Activated B cell treated with CpG ODN at 0.5 μM for 24 hours (primary cell): ENCODE data around the gene GPS2. TPM values are rescaled to one million over a fixed set of nuclear protein-coding genes. Genes with fewer than 3 reads are reported as not detected.
A peak's percentile ranks its signal among the peaks of the same experiment; 100 is the strongest.

ENCODE experiments used
- ATAC-seq: fragments of 200-7000 bp; cut with Tn5 transposase; one replicate; pipeline ENCODE4 v1.10.0; 2021; ENCODE audit warnings: low read depth, mild to moderate bottlenecking, moderate library complexity
- CTCF ChIA-PET: fragments of 350-600 bp; sonication (Branson Sonifier 250); formaldehyde crosslinking; loops from one replicate; lab custom pipeline; 2021; ENCODE audit warnings: antibody characterized with exemption; lab: Charles Lee
- POLR2A ChIA-PET: fragments of 350-600 bp; sonication (Branson Sonifier 250); formaldehyde crosslinking; loops from one replicate; lab custom pipeline; 2021; ENCODE audit warnings: antibody characterized with exemption; lab: Charles Lee
- DNase-seq: peaks from one replicate; pipeline ENCODE4 v3.0.0; 2022
- H3K27ac Mint-ChIP-seq: one replicate; pipeline ENCODE4 v1.8.0; 2020; ENCODE audit warnings: mixed read lengths
- H3K27me3 Mint-ChIP-seq: one replicate; pipeline ENCODE4 v1.8.0; 2021; ENCODE audit warnings: mixed read lengths
- H3K36me3 Mint-ChIP-seq: one replicate; pipeline ENCODE4 v1.8.0; 2021; ENCODE audit warnings: low read depth, mixed read lengths
- H3K4me1 Mint-ChIP-seq: one replicate; pipeline ENCODE4 v1.8.0; 2021; ENCODE audit warnings: mixed read lengths
- H3K4me3 Mint-ChIP-seq: one replicate; pipeline ENCODE4 v1.8.0; 2020; ENCODE audit warnings: mild to moderate bottlenecking, mixed read lengths
- H3K9me3 Mint-ChIP-seq: one replicate; pipeline ENCODE4 v1.8.0; 2020; ENCODE audit warnings: mixed read lengths
- CTCF ChIP-seq: fragments of 200-600 bp; IDR thresholded peaks from one replicate; pipeline ENCODE4 v1.8.0; 2022; ENCODE audit warnings: antibody characterized with exemption, mild to moderate bottlenecking
- intact Hi-C: fragments of 100-400 bp; cut with micrococcal nuclease; formaldehyde crosslinking; loops from one replicate; pipeline ENCODE4 v1.15.1; 2024
- total RNA-seq: library from RNA; stranded (reverse); gene quantifications from 2 replicates; pipeline ENCODE4 v1.2.3, GENCODE V29; 2022

Gene GPS2
- total RNA-seq, 1 donor from 2014 or later, result 105 TPM

GRCh38 chr17:7281074-7281952 lies 33.8 kb downstream of the GPS2 start, which contains the start of gene SLC2A4:
Gene SLC2A4, plus strand, starts transcription at chr17:7281718. Its CDS starts 217 bp downstream, at chr17:7281935.
- H3K4me3 Mint-ChIP-seq, result peak within 1 kb of the TSS; percentile 82
- TF ChIP-seq CTCF, result no peak
- CTCF ChIA-PET, result interaction anchor here (0.8 to 4.5 kb wide), 7 partner anchors 11 to 236 kb away, joined by 3 to 38 read pairs (median 3); partner anchors contain the start of gene ACAP1
- H3K27ac Mint-ChIP-seq, result peak within 1 kb of the TSS; percentile 77
- POLR2A ChIA-PET, result interaction anchor here (0.5 to 2.2 kb wide), 16 partner anchors 15 to 303 kb away, joined by 3 to 14 read pairs (median 5); partner anchors contain the start of genes ACAP1, GPS2, NEURL4 and PHF23
- ATAC-seq (peak; percentile 82), DNase-seq (peak; percentile 79)
- H3K9me3 Mint-ChIP-seq, result no peaks in the 10 kb centered on the region
- peaks cover 14% of the 10 kb centered on the region for H3K4me1 Mint-ChIP-seq
- H3K36me3 Mint-ChIP-seq, result no peaks in the 10 kb centered on the region
- intact Hi-C loops, result loop anchor here (1.0 to 5.0 kb wide), 5 partner anchors 26 to 234 kb away; partner anchors contain the start of genes EIF5A, NEURL4 and POLR2A
- peaks cover 17% of the 10 kb centered on the region for H3K27me3 Mint-ChIP-seq

DNA sequence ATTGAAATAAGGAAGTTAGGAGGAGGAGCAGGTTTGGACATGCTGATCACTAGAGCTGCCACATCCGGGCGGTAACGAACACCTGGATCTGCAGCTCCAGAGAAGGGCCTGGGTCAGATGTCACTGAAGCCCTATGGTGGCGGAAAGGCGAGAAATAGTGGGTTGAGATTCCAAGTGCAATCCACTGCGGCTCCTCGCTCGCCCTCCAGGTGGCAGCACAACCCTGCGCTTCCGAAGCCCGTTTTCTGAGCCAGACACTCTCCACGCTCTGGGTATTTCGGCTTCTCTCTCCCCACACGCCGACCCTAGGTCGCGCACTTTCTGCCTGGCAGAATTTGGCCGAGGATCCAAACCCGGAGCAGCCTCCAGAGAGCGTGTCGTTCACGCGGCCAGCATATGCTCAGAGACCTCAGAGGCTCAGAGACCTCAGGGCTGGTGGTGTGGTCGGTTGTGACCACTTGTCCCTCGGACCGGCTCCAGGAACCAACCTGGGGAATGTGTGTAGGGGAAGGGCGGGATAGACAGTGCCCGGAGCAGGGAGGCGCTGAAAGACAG lies 34.6 kb downstream of the GPS2 start:
- H3K4me1 Mint-ChIP-seq, result peaks cover 14% of the 10 kb centered on the region
- peak; percentile 82 for DNase-seq
- POLR2A ChIA-PET, result interaction anchor here (0.5 to 2.2 kb wide), 13 partner anchors 16 to 304 kb away, joined by 3 to 14 read pairs (median 5); partner anchors contain the start of genes GPS2, NEURL4, PHF23 and POLR2A

GRCh38 chr17:7279448-7279847 lies 35.7 kb downstream of the GPS2 start:
- CTCF ChIA-PET, result interaction anchor here (0.6 to 1.4 kb wide), 2 partner anchors 12 to 409 kb away, joined by 3 to 4 read pairs; partner anchors contain the start of gene WRAP53
- Mint-ChIP-seq H3K4me3 (no peak overlapping the region), H3K36me3 (no peaks in the 10 kb centered on the region), H3K27ac (no peak overlapping the region), H3K4me1 (peaks cover 14% of the 10 kb centered on the region), H3K27me3 (peaks cover 12% of the 10 kb centered on the region), H3K9me3 (no peaks in the 10 kb centered on the region)
- POLR2A ChIA-PET, result interaction anchor here (0.7 kb wide), 1 partner anchor 14 kb away, joined by 3 read pairs; no protein-coding TSS in a partner anchor
- DNase-seq (no peak), ATAC-seq (no peak)
- intact Hi-C loops, result no loop called here
- TF ChIP-seq CTCF, result no peak

More for the DNA sequence above, 34.6 kb downstream of the GPS2 start:
- Mint-ChIP-seq H3K27ac (peak overlapping the region; percentile 77), H3K9me3 (no peaks in the 10 kb centered on the region), H3K4me3 (peak overlapping the region; percentile 82), H3K27me3 (peaks cover 12% of the 10 kb centered on the region), H3K36me3 (no peaks in the 10 kb centered on the region)
- ATAC-seq, result peak; percentile 83
- peak; percentile 42 for TF ChIP-seq CTCF
- intact Hi-C loops, result loop anchor here (1.0 to 5.0 kb wide), 14 partner anchors 16 to 408 kb away; partner anchors contain the start of genes EIF5A, ELP5, NEURL4 and POLR2A
- CTCF ChIA-PET, result interaction anchor here (0.6 to 4.5 kb wide), 12 partner anchors 13 to 235 kb away, joined by 3 to 38 read pairs (median 4); partner anchors contain the start of genes ACAP1 and TMEM102

GRCh38 chr17:7266784-7267183 lies 48.4 kb downstream of the GPS2 start:
- H3K4me3 Mint-ChIP-seq, result no peak overlapping the region
- intact Hi-C loops, result no loop called here
- ChIA-PET CTCF (interaction anchor here (1.1 kb wide), 1 partner anchor 13 kb away, joined by 3 read pairs; no protein-coding TSS in a partner anchor), POLR2A (interaction anchor here (0.6 to 1.5 kb wide), 2 partner anchors 30 to 134 kb away, joined by 3 to 5 read pairs; no protein-coding TSS in a partner anchor)
- no peaks in the 10 kb centered on the region for H3K36me3 Mint-ChIP-seq
- no peak for DNase-seq
- H3K9me3 Mint-ChIP-seq, result no peaks in the 10 kb centered on the region
- peaks cover 19% of the 10 kb centered on the region for H3K4me1 Mint-ChIP-seq
- H3K27me3 Mint-ChIP-seq, result peaks cover 19% of the 10 kb centered on the region
- no peak overlapping the region for H3K27ac Mint-ChIP-seq
- ATAC-seq, result no peak
- no peak for TF ChIP-seq CTCF
